OCI-LY1 (cell line): ENCODE results near the gene IL12RB1.

Experiments used
- EZH2 ChIP-seq: fragments of 200-600 bp; sonication (generic), shearing (Covaris generic); IDR thresholded peaks from 2 replicates; pipeline ENCODE4 v1.8.0; 2017; ENCODE audit warnings: borderline replicate concordance, mixed run types, mild to moderate bottlenecking, antibody characterized with exemption, low read length, moderate library complexity, mixed read lengths
- TF ChIP-seq, protein P1 (sequence below): fragments of 200-600 bp; sonication (generic), shearing (Covaris generic); IDR thresholded peaks from 2 replicates; pipeline ENCODE4 v1.5.1; 2017; ENCODE audit warnings: mild to moderate bottlenecking, antibody characterized with exemption, low read length, moderate library complexity, mixed read lengths

- TF ChIP-seq EZH2, result no peak
- TF ChIP-seq, protein P1, sequence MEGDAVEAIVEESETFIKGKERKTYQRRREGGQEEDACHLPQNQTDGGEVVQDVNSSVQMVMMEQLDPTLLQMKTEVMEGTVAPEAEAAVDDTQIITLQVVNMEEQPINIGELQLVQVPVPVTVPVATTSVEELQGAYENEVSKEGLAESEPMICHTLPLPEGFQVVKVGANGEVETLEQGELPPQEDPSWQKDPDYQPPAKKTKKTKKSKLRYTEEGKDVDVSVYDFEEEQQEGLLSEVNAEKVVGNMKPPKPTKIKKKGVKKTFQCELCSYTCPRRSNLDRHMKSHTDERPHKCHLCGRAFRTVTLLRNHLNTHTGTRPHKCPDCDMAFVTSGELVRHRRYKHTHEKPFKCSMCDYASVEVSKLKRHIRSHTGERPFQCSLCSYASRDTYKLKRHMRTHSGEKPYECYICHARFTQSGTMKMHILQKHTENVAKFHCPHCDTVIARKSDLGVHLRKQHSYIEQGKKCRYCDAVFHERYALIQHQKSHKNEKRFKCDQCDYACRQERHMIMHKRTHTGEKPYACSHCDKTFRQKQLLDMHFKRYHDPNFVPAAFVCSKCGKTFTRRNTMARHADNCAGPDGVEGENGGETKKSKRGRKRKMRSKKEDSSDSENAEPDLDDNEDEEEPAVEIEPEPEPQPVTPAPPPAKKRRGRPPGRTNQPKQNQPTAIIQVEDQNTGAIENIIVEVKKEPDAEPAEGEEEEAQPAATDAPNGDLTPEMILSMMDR, result no peak; the same call in 1 of the 2 replicates
These were observed 31.8 kb upstream of the IL12RB1 start for GRCh38 chr19:18118420-18119012.
